Caco-2 (cell line): ENCODE data around the gene FAM107B. TPM values are rescaled to one million over a fixed set of nuclear protein-coding genes. Genes with fewer than 3 reads are reported as not detected.

Source experiments
- BruUV-seq: library from RNA; stranded (reverse); fragments of 400-500 nt; replicated peaks from 2 replicates; lab custom pipeline; 2021; lab: Mats Ljungman, UMichigan
- CTCF ChIA-PET: fragments of 300-600 bp; sonication (Branson Sonifier 250); formaldehyde crosslinking; loops from one replicate; lab custom pipeline; 2022; ENCODE audit warnings: antibody characterized with exemption; lab: Charles Lee
- POLR2A ChIA-PET: fragments of 300-600 bp; sonication (Branson Sonifier 250); formaldehyde crosslinking; loops from one replicate; lab custom pipeline; 2022; ENCODE audit warnings: antibody characterized with exemption; lab: Charles Lee
- DNase-seq, 2 experiments: peaks; one replicate each; pipeline versions ENCODE4 v3.0.0 to v3.0.0-alpha.2; 2020 to 2022
- H3K27me3 ChIP-seq: replicated peaks from 2 replicates; pipeline ENCODE4 v1.6.0; 2011; ENCODE audit warnings: low read length; ENCODE audit not compliant: control insufficient read depth, insufficient read depth
- H3K36me3 ChIP-seq: 2 replicates; pipeline ENCODE4 v1.5.1; 2011; ENCODE audit warnings: low read length; ENCODE audit not compliant: control insufficient read depth, insufficient read depth
- H3K4me1 ChIP-seq: fragments of 250-450 bp; sonication (Bioruptor Pico); 2 replicates; pipeline ENCODE4 v1.5.1; 2020; ENCODE audit warnings: mild to moderate bottlenecking
- H3K4me3 ChIP-seq: 2 replicates; pipeline ENCODE4 v1.5.1; 2011; ENCODE audit warnings: low read depth, mild to moderate bottlenecking, control low read depth, low read length
- H3K9me3 ChIP-seq: fragments of 250-450 bp; sonication (Bioruptor Pico); 2 replicates; pipeline ENCODE4 v1.5.1; 2020; ENCODE audit warnings: mild to moderate bottlenecking, moderate library complexity
- H3K27ac Mint-ChIP-seq: one replicate; pipeline ENCODE4 v1.8.0; 2022; ENCODE audit warnings: mixed read lengths; ENCODE audit not compliant: unreplicated experiment
- H3K27me3 Mint-ChIP-seq: one replicate; pipeline ENCODE4 v1.8.0; 2022; ENCODE audit warnings: mixed read lengths; ENCODE audit not compliant: insufficient read depth, unreplicated experiment
- H3K36me3 Mint-ChIP-seq: one replicate; pipeline ENCODE4 v1.8.0; 2022; ENCODE audit warnings: mild to moderate bottlenecking, mixed read lengths; ENCODE audit not compliant: insufficient read depth, unreplicated experiment
- H3K4me1 Mint-ChIP-seq: one replicate; pipeline ENCODE4 v1.8.0; 2022; ENCODE audit warnings: low read depth, mixed read lengths; ENCODE audit not compliant: unreplicated experiment
- H3K4me3 Mint-ChIP-seq: one replicate; pipeline ENCODE4 v1.8.0; 2022; ENCODE audit warnings: mild to moderate bottlenecking, moderate library complexity, mixed read lengths; ENCODE audit not compliant: unreplicated experiment
- H3K9me3 Mint-ChIP-seq: one replicate; pipeline ENCODE4 v1.8.0; 2022; ENCODE audit warnings: mixed read lengths; ENCODE audit not compliant: unreplicated experiment
- intact Hi-C: fragments of 100-400 bp; cut with micrococcal nuclease; formaldehyde crosslinking; loops from one replicate; pipeline ENCODE4 v1.10.0; 2022; ENCODE audit not compliant: unreplicated experiment
- total RNA-seq: library from RNA; stranded (reverse); gene quantifications from 2 replicates; pipeline ENCODE4 v1.2.3, GENCODE V29; 2022
- TF ChIP-seq, protein P1 (sequence below), 2 experiments: fragments of 200-600 bp in 1 of 2; IDR thresholded peaks; 1 replicate in 1 of 2; 2 replicates in 1 of 2; pipeline versions ENCODE4 v1.5.1 to v1.8.0; 2011 to 2022; ENCODE audit warnings: antibody characterized with exemption in 1 of 2, control low read depth in 1 of 2, inconsistent platforms in 1 of 2, low read depth in 1 of 2, low read length in 1 of 2, mild to moderate bottlenecking in 1 of 2, moderate library complexity in 1 of 2; ENCODE audit not compliant: insufficient read depth in 1 of 2, severe bottlenecking in 1 of 2, unreplicated experiment in 1 of 2

FAM107B gene
- total RNA-seq, 1 experiment from 2014 or later, result 206 TPM

DNA sequence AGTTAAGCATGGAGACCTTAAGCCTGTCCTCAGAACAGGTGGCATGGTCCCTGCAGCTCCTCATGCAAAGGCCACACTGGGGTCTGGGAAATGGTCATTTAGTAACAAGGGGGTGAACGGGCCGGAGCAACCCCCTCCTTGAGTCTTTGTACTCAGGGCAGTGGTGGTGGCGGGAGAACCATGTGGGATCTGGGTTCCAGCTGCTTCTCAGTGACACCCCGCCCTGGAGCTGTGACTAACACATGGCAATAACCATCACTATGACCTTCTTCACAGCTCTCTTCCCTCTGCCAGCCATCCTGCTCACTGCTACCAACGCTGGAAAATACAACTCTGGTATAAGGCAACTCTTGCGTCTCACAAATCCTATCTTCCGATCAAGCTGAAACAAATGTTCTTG is 240.5 kb downstream of the FAM107B start:
- no peaks in the 10 kb centered on the region for H3K27me3 Mint-ChIP-seq
- H3K4me3 ChIP-seq, result no peak overlapping the region
- ChIA-PET POLR2A (no interaction called here), CTCF (no interaction called here)
- H3K4me1 ChIP-seq, result peaks cover 75% of the 10 kb centered on the region
- H3K9me3 ChIP-seq, result no peaks in the 10 kb centered on the region
- DNase-seq, result no peak
- no peak overlapping the region for H3K4me3 Mint-ChIP-seq
- intact Hi-C loops, result no loop called here
- peaks cover 84% of the 10 kb centered on the region for H3K36me3 Mint-ChIP-seq
- no peaks in the 10 kb centered on the region for H3K27me3 ChIP-seq
- no TSS peak for BruUV-seq
- H3K36me3 ChIP-seq, result peaks cover 8% of the 10 kb centered on the region
- TF ChIP-seq, protein P1, sequence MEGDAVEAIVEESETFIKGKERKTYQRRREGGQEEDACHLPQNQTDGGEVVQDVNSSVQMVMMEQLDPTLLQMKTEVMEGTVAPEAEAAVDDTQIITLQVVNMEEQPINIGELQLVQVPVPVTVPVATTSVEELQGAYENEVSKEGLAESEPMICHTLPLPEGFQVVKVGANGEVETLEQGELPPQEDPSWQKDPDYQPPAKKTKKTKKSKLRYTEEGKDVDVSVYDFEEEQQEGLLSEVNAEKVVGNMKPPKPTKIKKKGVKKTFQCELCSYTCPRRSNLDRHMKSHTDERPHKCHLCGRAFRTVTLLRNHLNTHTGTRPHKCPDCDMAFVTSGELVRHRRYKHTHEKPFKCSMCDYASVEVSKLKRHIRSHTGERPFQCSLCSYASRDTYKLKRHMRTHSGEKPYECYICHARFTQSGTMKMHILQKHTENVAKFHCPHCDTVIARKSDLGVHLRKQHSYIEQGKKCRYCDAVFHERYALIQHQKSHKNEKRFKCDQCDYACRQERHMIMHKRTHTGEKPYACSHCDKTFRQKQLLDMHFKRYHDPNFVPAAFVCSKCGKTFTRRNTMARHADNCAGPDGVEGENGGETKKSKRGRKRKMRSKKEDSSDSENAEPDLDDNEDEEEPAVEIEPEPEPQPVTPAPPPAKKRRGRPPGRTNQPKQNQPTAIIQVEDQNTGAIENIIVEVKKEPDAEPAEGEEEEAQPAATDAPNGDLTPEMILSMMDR (IDR thresholded peaks at IDR 0.05; ENCODE audit: insufficient read depth in 1 of 2, low read depth in 1 of 2, low read length in 1 of 2, severe bottlenecking in 1 of 2, unreplicated experiment in 1 of 2), result no peak
- H3K9me3 Mint-ChIP-seq, result no peaks in the 10 kb centered on the region
- H3K27ac Mint-ChIP-seq, result peak overlapping the region; percentile 70
- peaks cover 45% of the 10 kb centered on the region for H3K4me1 Mint-ChIP-seq

DNA sequence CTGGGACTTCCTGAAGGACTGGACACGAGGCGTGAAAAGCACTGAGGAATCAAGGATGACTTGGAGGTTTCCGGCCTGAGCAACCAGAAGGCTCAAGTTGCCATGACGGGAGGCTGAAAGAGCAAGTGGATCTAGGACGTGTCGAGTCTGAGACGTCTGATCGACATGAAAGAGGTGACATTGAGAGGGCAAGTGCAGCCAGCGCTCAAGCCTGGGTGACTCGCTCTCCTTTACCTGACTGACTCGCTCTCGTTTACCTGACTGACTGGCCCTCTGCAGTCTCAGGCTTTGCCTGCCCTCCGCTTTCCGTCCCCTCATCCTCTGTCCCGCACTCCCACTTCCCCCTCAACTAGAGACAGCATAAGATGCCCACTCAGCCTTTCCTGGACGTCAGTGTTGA is 241.4 kb downstream of the FAM107B start:
- H3K4me3 Mint-ChIP-seq, result no peak overlapping the region
- peaks cover 81% of the 10 kb centered on the region for H3K4me1 ChIP-seq
- no peaks in the 10 kb centered on the region for H3K27me3 Mint-ChIP-seq
- intact Hi-C loops, result no loop called here
- peak overlapping the region; percentile 70 for H3K27ac Mint-ChIP-seq
- no peaks in the 10 kb centered on the region for H3K27me3 ChIP-seq
- H3K36me3 ChIP-seq, result peaks cover 8% of the 10 kb centered on the region
- TF ChIP-seq, protein P1 (IDR thresholded peaks at IDR 0.05; ENCODE audit: insufficient read depth in 1 of 2, low read depth in 1 of 2, low read length in 1 of 2, severe bottlenecking in 1 of 2, unreplicated experiment in 1 of 2), result no peak
- H3K9me3 ChIP-seq, result no peaks in the 10 kb centered on the region
- H3K36me3 Mint-ChIP-seq, result peaks cover 85% of the 10 kb centered on the region
- H3K4me1 Mint-ChIP-seq, result peaks cover 45% of the 10 kb centered on the region
- no peak overlapping the region for H3K4me3 ChIP-seq
- CTCF ChIA-PET, result no interaction called here
- H3K9me3 Mint-ChIP-seq, result no peaks in the 10 kb centered on the region
- DNase-seq, result peak in 1 of 2 experiments; percentile 50
- no TSS peak for BruUV-seq
- POLR2A ChIA-PET, result no interaction called here

DNA sequence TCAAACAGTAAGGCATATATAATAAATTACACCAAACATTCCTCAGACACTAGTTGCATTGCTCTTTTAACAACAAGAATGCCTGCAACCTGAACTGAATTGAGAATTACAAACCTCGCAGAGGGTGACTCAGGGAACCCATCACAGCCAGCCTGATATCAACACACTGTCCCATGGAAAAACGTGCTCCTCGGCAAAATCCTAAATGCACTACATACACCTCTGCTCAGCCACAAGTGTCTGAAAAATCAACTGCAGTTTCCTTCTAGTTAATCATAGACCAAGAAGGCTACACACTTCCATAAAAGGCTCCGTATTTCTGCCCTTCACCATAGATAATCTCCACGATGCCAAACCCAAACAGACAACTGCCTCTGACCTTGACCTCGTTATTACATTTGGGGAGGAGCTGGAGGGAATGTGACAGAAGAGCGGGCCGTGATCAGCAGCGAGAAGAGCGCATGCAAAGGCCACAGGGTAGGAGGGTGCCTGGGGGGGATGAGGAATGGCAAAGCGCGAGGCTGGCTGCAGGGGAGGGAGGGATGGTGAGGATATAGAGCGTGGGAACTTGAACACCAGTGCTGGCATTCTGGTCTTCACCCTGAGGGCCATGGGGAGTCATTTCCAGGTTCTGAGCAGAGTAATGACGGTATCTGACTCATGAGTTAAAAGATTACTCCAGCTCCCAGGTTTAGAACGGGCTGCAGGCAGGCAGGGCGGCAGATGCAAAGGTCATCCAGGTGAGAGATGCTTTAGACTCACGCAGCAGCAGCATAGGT is 242.0 kb downstream of the FAM107B start:
- H3K9me3 ChIP-seq, result no peaks in the 10 kb centered on the region
- BruUV-seq, result no TSS peak
- DNase-seq, result peak; percentile 48 to 72
- Mint-ChIP-seq H3K9me3 (no peaks in the 10 kb centered on the region), H3K4me3 (peak overlapping the region; percentile 26), H3K27ac (peak overlapping the region; percentile 70), H3K36me3 (peaks cover 88% of the 10 kb centered on the region), H3K27me3 (no peaks in the 10 kb centered on the region), H3K4me1 (peaks cover 46% of the 10 kb centered on the region)
- TF ChIP-seq, protein P1 (IDR thresholded peaks at IDR 0.05; ENCODE audit: insufficient read depth in 1 of 2, low read depth in 1 of 2, low read length in 1 of 2, severe bottlenecking in 1 of 2, unreplicated experiment in 1 of 2), result no peak
- no peaks in the 10 kb centered on the region for H3K27me3 ChIP-seq
- CTCF ChIA-PET, result no interaction called here
- H3K4me1 ChIP-seq, result peaks cover 84% of the 10 kb centered on the region
- POLR2A ChIA-PET, result no interaction called here
- peaks cover 6% of the 10 kb centered on the region for H3K36me3 ChIP-seq
- no peak overlapping the region for H3K4me3 ChIP-seq
- intact Hi-C loops, result no loop called here
